ENCODE results near the gene DOCK1.

The DOCK1 gene

GRCh38 chr10:127283576-127283975, 378.3 kb downstream of the DOCK1 start:
- DNase-seq: no peak
- H3K27me3 ChIP-seq (replicated peaks; ENCODE audit: insufficient read depth, low read length): no peaks in the 10 kb centered on the region
- H3K9me2 ChIP-seq (replicated peaks; ENCODE audit: insufficient read depth, low read length): no peaks in the 10 kb centered on the region
- H3K27ac ChIP-seq (ENCODE audit: low read length): no peak overlapping the region
- H2AFZ ChIP-seq (ENCODE audit: low read length): no peak overlapping the region
- no peaks in the 10 kb centered on the region for H3F3A ChIP-seq (ENCODE audit: insufficient read depth, low read length)
- no peaks in the 10 kb centered on the region for H3K36me3 ChIP-seq (replicated peaks; ENCODE audit: insufficient read depth, low read length)
- H3K9me3 ChIP-seq (replicated peaks; ENCODE audit: insufficient read depth, low read length): no peaks in the 10 kb centered on the region
- H3K9ac ChIP-seq (ENCODE audit: low read length): no peak overlapping the region
- no peak overlapping the region for H3K4me2 ChIP-seq (ENCODE audit: low read depth, low read length)
- no peaks in the 10 kb centered on the region for H3K4me1 ChIP-seq (ENCODE audit: low read length)
- H3K4me3 ChIP-seq (ENCODE audit: low read length): no peak overlapping the region
- no peaks in the 10 kb centered on the region for H4K20me1 ChIP-seq (ENCODE audit: insufficient read depth, low read length)
- TF ChIP-seq EZH2phosphoT487 (IDR thresholded peaks at IDR 0.05; ENCODE audit: low read length): no peak
- no peak for TF ChIP-seq EZH2 (optimal IDR thresholded peaks at IDR 0.05; ENCODE audit: low read depth, low read length)
- TF ChIP-seq CTCF (IDR thresholded peaks at IDR 0.05; ENCODE audit: low read length): no peak
- no peaks in the 10 kb centered on the region for H3K79me2 ChIP-seq (ENCODE audit: low read length)

- Histone ChIP-seq H3K4me3 (ENCODE audit: low read length) (no peak overlapping the region), H3K27ac (ENCODE audit: low read length) (no peak overlapping the region), H3K4me1 (ENCODE audit: low read length) (no peaks in the 10 kb centered on the region), H3K9ac (ENCODE audit: low read length) (no peak overlapping the region), H3K79me2 (ENCODE audit: low read length) (no peaks in the 10 kb centered on the region), H3K9me2 (replicated peaks; ENCODE audit: insufficient read depth, low read length) (no peaks in the 10 kb centered on the region), H3K27me3 (replicated peaks; ENCODE audit: insufficient read depth, low read length) (no peaks in the 10 kb centered on the region), H3K4me2 (ENCODE audit: low read depth, low read length) (no peak overlapping the region), H2AFZ (ENCODE audit: low read length) (no peak overlapping the region), H3K9me3 (replicated peaks; ENCODE audit: insufficient read depth, low read length) (no peaks in the 10 kb centered on the region), H3F3A (ENCODE audit: insufficient read depth, low read length) (no peaks in the 10 kb centered on the region), H3K36me3 (replicated peaks; ENCODE audit: insufficient read depth, low read length) (no peaks in the 10 kb centered on the region), H4K20me1 (ENCODE audit: insufficient read depth, low read length) (no peaks in the 10 kb centered on the region)
- TF ChIP-seq EZH2phosphoT487 (IDR thresholded peaks at IDR 0.05; ENCODE audit: low read length) (no peak), CTCF (IDR thresholded peaks at IDR 0.05; ENCODE audit: low read length) (no peak), EZH2 (optimal IDR thresholded peaks at IDR 0.05; ENCODE audit: low read depth, low read length) (no peak)
- DNase-seq: no peak
Observed at GRCh38 chr10:127290850-127291249, 385.6 kb downstream of the DOCK1 start.

- no peaks in the 10 kb centered on the region for H4K20me1 ChIP-seq (ENCODE audit: insufficient read depth, low read length)
- H3K9me2 ChIP-seq (replicated peaks; ENCODE audit: insufficient read depth, low read length): no peaks in the 10 kb centered on the region
- H3K79me2 ChIP-seq (ENCODE audit: low read length): no peaks in the 10 kb centered on the region
- no peak overlapping the region for H2AFZ ChIP-seq (ENCODE audit: low read length)
- H3K27ac ChIP-seq (ENCODE audit: low read length): no peak overlapping the region
- no peak overlapping the region for H3K4me2 ChIP-seq (ENCODE audit: low read depth, low read length)
- no peaks in the 10 kb centered on the region for H3F3A ChIP-seq (ENCODE audit: insufficient read depth, low read length)
- no peak overlapping the region for H3K4me3 ChIP-seq (ENCODE audit: low read length)
- H3K27me3 ChIP-seq (replicated peaks; ENCODE audit: insufficient read depth, low read length): no peaks in the 10 kb centered on the region
- no peaks in the 10 kb centered on the region for H3K4me1 ChIP-seq (ENCODE audit: low read length)
- no peak for TF ChIP-seq CTCF (IDR thresholded peaks at IDR 0.05; ENCODE audit: low read length)
- no peak for TF ChIP-seq EZH2phosphoT487 (IDR thresholded peaks at IDR 0.05; ENCODE audit: low read length)
- no peak for TF ChIP-seq EZH2 (optimal IDR thresholded peaks at IDR 0.05; ENCODE audit: low read depth, low read length)
- H3K9ac ChIP-seq (ENCODE audit: low read length): no peak overlapping the region
- no peaks in the 10 kb centered on the region for H3K9me3 ChIP-seq (replicated peaks; ENCODE audit: insufficient read depth, low read length)
- no peaks in the 10 kb centered on the region for H3K36me3 ChIP-seq (replicated peaks; ENCODE audit: insufficient read depth, low read length)
- DNase-seq: no peak
Observed at GRCh38 chr10:127291329-127291728, 386.1 kb downstream of the DOCK1 start.

All from MM.1S (cell line).